Bronchial epithelial cell (primary cell): ENCODE measurements around the gene CYB5R4. TPM values are rescaled to one million over a fixed set of nuclear protein-coding genes. Genes with fewer than 3 reads are reported as not detected.

Source experiments
- DNase-seq: peaks from one replicate; pipeline ENCODE4 v3.0.0-alpha.2; 2010; ENCODE audit warnings: low read depth
- FAIRE-seq: peaks from 2 replicates; lab custom pipeline; 2011; peaks lifted over from hg19 to GRCh38; lab: Jason Lieb, UNC
- H3K27me3 ChIP-seq: 2 replicates; pipeline ENCODE4 v1.5.1; 2011; ENCODE audit warnings: low read length; ENCODE audit not compliant: control insufficient read depth, insufficient read depth
- H3K36me3 ChIP-seq: 2 replicates; pipeline ENCODE4 v1.5.1; 2011; ENCODE audit warnings: low read length; ENCODE audit not compliant: control insufficient read depth, insufficient read depth
- H3K4me3 ChIP-seq: 2 replicates; pipeline ENCODE4 v1.5.1; 2011; ENCODE audit warnings: mild to moderate bottlenecking, low read depth, low read length, control low read depth
- CTCF ChIP-seq: IDR thresholded peaks from 2 replicates; pipeline ENCODE4 v1.5.1; 2011; ENCODE audit warnings: mild to moderate bottlenecking, moderate library complexity, low read length, control low read depth, inconsistent platforms; ENCODE audit not compliant: insufficient read depth, severe bottlenecking
- total RNA-seq: library from RNA; depleted of rRNA; stranded (reverse); fragments of >200 nt; gene quantifications from 2 replicates; pipeline ENCODE4 v1.2.1, GENCODE V29; 2014

CYB5R4 gene
- total RNA-seq, 1 donor from 2014 or later, result 4.7 TPM

GRCh38 chr6:83849127-83849526 lies 10.4 kb upstream of the CYB5R4 start:
- no peaks in the 10 kb centered on the region for H3K27me3 ChIP-seq
- no peak for TF ChIP-seq CTCF
- H3K4me3 ChIP-seq, result no peak overlapping the region
- no peak for FAIRE-seq
- no peaks in the 10 kb centered on the region for H3K36me3 ChIP-seq
- DNase-seq, result no peak

- no peak for TF ChIP-seq CTCF
- FAIRE-seq (no peak), DNase-seq (no peak)
- Histone ChIP-seq H3K27me3 (no peaks in the 10 kb centered on the region), H3K36me3 (no peaks in the 10 kb centered on the region), H3K4me3 (no peak overlapping the region)
These were observed 9.9 kb upstream of the CYB5R4 start for GRCh38 chr6:83849610-83850009.

- Histone ChIP-seq H3K36me3 (no peaks in the 10 kb centered on the region), H3K4me3 (peak overlapping the region; percentile 44), H3K27me3 (no peaks in the 10 kb centered on the region)
- TF ChIP-seq CTCF, result no peak
- no peak for DNase-seq
- FAIRE-seq, result no peak
These were observed 6.8 kb upstream of the CYB5R4 start for GRCh38 chr6:83852528-83853177.

GRCh38 chr6:83853178-83854000 lies 6.1 kb upstream of the CYB5R4 start, which contains the start of gene RIPPLY2:
Gene RIPPLY2, plus strand, starts transcription at chr6:83853360. Its CDS starts 57 bp downstream, at chr6:83853417.
- Histone ChIP-seq H3K36me3 (no peaks in the 10 kb centered on the region), H3K4me3 (peak within 1 kb of the TSS; percentile 44), H3K27me3 (no peaks in the 10 kb centered on the region)
- DNase-seq, result no peak
- FAIRE-seq, result no peak
- no peak for TF ChIP-seq CTCF

- no peak for TF ChIP-seq CTCF
- Histone ChIP-seq H3K4me3 (peak overlapping the region; percentile 44), H3K36me3 (no peaks in the 10 kb centered on the region), H3K27me3 (no peaks in the 10 kb centered on the region)
- FAIRE-seq (no peak), DNase-seq (no peak)
These were observed 5.4 kb upstream of the CYB5R4 start for GRCh38 chr6:83854001-83854501.
